NK-92 (cell line): ENCODE data around the gene SLC66A3.

Source experiments
- DNase-seq: peaks from one replicate; lab custom pipeline; 2025; ENCODE audit not compliant: unreplicated experiment; lab: John Stamatoyannopoulos, UW

SLC66A3 gene

GRCh38 chr2:11208083-11208482 is 52.8 kb downstream of the SLC66A3 start:
- no peak for DNase-seq

- DNase-seq: no peak
Measured at GRCh38 chr2:11212645-11213044, 57.4 kb downstream of the SLC66A3 start.

DNA sequence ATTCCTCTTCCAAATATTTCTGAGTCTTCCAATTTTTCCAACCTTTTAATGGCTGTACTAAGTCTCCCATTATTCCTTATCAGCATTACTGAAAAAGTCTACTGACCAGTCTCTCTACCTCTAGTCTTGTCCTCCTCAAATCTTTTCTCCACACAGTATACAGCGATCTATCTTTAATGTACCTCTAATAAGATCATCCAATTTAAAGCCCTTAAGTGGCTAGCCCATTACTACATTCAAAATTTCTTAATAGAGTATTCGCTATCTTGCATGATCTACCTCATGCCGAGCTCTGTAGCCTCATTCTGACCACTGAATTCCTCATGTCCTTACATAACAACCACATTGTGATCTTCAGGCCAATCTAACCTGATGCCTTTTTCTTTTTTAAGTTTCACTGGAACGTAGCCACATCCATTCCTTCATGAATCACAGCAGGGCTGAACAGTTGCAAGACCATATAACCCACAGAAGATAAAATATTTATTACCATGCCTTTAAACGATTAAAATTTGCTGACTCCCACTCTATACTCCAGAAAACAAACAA is 57.9 kb downstream of the SLC66A3 start:
- DNase-seq: no peak

- DNase-seq: no peak
Measured at GRCh38 chr2:11213975-11214374, 58.7 kb downstream of the SLC66A3 start.

DNA sequence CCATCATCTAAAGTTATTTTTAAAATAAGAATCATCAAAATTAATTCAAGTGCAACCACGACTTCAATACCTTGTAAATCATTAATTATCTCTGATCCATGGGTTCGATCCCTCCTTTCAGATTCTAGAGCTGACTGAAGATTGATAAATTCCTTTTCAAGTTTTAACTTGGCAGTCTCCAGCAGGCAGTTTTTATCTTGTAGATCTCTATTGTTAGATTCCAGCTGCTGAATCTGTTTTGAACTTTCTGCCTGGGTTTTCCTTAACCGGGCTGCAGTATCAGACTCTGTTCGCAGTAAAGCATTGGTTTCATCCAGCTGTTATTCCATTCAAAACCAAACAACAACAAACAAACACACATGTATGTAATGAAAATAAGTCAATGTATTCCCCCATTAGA is 59.5 kb downstream of the SLC66A3 start:
- no peak for DNase-seq

GRCh38 chr2:11215407-11215806 is 60.1 kb downstream of the SLC66A3 start:
- DNase-seq: no peak

GRCh38 chr2:11220445-11220844 is 65.2 kb downstream of the SLC66A3 start:
- no peak for DNase-seq

DNA sequence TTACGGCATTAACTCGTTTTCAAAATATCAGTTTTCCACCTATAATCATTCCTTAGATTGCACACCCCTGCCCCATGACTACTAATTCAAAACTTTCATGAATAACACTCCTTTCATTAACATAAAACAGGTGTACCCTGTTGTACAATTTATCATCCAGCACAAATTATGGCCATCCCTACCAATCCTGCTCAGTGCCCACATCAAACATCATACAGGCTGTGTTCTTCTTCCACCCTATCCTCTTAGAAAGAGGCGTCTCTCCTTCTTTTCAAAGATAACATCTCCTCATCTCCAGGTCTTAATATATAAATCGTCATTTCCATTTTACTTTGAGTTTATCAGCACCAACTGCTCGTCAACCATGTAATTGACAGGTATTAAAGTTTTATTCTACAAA is 67.6 kb downstream of the SLC66A3 start:
- DNase-seq: no peak

GRCh38 chr2:11224887-11225286 is 69.6 kb downstream of the SLC66A3 start:
- no peak for DNase-seq

DNA sequence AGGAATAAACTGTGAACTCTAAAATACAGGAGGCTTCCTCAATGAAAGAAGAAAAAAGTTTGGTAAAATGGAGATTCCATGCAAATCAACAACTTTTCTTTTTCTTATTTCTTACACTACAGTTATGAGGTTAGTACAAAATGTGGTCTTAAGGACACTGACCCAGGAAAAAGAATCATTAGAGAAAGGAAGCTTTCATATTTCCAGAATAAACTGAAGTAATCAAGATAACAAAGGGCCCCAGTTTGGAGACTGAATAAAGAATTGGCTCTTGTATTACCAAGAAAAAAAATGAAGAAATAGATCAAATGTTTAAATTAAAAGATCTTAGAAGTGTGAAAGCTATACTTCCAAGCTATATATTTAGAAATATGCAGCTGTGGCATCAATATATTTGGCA is 72.3 kb downstream of the SLC66A3 start:
- no peak for DNase-seq
